ENCODE results near the gene ADGRV1. TPM values are rescaled to one million over a fixed set of nuclear protein-coding genes. Genes with fewer than 3 reads are reported as not detected.
A peak's percentile ranks its signal among the peaks of the same experiment; 100 is the strongest.

Gene ADGRV1
- total and polyA plus RNA-seq, 9 of the 15 experiments (the other 6 are each of a cell fraction or from before 2014, with no cell fraction given): 21.7 to 156 (median 58.2) TPM

GRCh38 chr5:91194824-91195381 is 636.3 kb downstream of the ADGRV1 start (continued):
- TF ChIP-seq TFE3 (CRISPR knock-in tag; IDR thresholded peaks at IDR 0.05): no peak

GRCh38 chr5:91200692-91201091 is 642.1 kb downstream of the ADGRV1 start:
- Histone ChIP-seq H3K79me2 (ENCODE audit: control insufficient read depth, insufficient read depth, low read length) (no peaks in the 10 kb centered on the region), H3K27ac (ENCODE audit: extremely low read depth, low read depth, low read length) (no peak overlapping the region), H3K4me3 (no peak overlapping the region), H3K4me2 (ENCODE audit: insufficient read depth, low read length) (no peak overlapping the region), H3K9me3 (replicated peaks; ENCODE audit: control insufficient read depth, insufficient read depth, low read depth, low read length) (no peaks in the 10 kb centered on the region), H3K36me3 (ENCODE audit: control insufficient read depth, insufficient read depth, low read length) (no peaks in the 10 kb centered on the region), H2AFZ (ENCODE audit: low read depth, low read length) (no peak overlapping the region), H3K9ac (ENCODE audit: insufficient read depth in 1 of 2, low read depth in 2 of 2, low read length in 2 of 2) (no peak overlapping the region), H3K4me1 (replicated peaks in 1 of 2; ENCODE audit: control insufficient read depth in 2 of 2, insufficient read depth in 2 of 2, low read length in 2 of 2) (no peaks in the 10 kb centered on the region), H4K20me1 (replicated peaks; ENCODE audit: control insufficient read depth, insufficient read depth, low read length) (no peaks in the 10 kb centered on the region), H3K27me3 (ENCODE audit: control insufficient read depth in 2 of 2, insufficient read depth in 2 of 2, low read length in 2 of 2) (0 out of 5 replicates have a peak, but pooled peaks cover 0 to 1% of the 10 kb centered on the region in 2 experiments), H3K9me1 (ENCODE audit: control insufficient read depth, insufficient read depth, low read length) (no peaks in the 10 kb centered on the region)
- DNase-seq (ENCODE audit: extremely low read depth in 1 of 4, low spot score in 3 of 4) (no peak), FAIRE-seq (no peak), ATAC-seq (no peak)
- in situ Hi-C loops (cut with MboI): no loop called here
- ChIA-PET POLR2A (interaction anchor here (0.7 to 1.0 kb wide), 2 partner anchors 81 to 180 kb away, joined by 3 to 6 read pairs; no protein-coding TSS in a partner anchor), CTCF (ENCODE audit: low intra/inter-chr PET ratio) (no interaction called here)
- BruUV-seq (replicated peaks): no TSS peak
- WGBS (ENCODE audit: insufficient coverage, low coverage, missing lambda C conversion rate): 2% methylated on average over 2 of the region's 2 CpGs
- intact Hi-C loops (cut with micrococcal nuclease): no loop called here
- 0 out of 2 replicates have a peak, but pooled peaks have one; percentile 19 for TF ChIP-seq ZFX (CRISPR knock-in tag; IDR thresholded peaks at IDR 0.05)
- no peak for TF ChIP-seq ZNF740 (CRISPR knock-in tag; IDR thresholded peaks at IDR 0.05)
- no peak for TF ChIP-seq ZNF740 (tag; IDR thresholded peaks at IDR 0.05)
- peak; percentile 71; the same call in 1 of the 2 replicates for TF ChIP-seq GATAD2B (IDR thresholded peaks at IDR 0.05; ENCODE audit: borderline replicate concordance)
- no peak for TF ChIP-seq ZNF589 (CRISPR knock-in tag; IDR thresholded peaks at IDR 0.05; ENCODE audit: low read depth)
- TF ChIP-seq MCM7 (IDR thresholded peaks at IDR 0.05): peak in 1 of 2 experiments; percentile 100; a peak in 2 of 4 replicates
- peak; percentile 96; the same call in 1 of the 2 replicates for TF ChIP-seq ZBTB49 (CRISPR knock-in tag; IDR thresholded peaks at IDR 0.05; ENCODE audit: borderline replicate concordance)
- peak; percentile 74; the same call in 1 of the 2 replicates for TF ChIP-seq PRMT5 (CRISPR knock-in tag; IDR thresholded peaks at IDR 0.05)
- TF ChIP-seq PPARD (CRISPR knock-in tag; IDR thresholded peaks at IDR 0.05): no peak

All from K562 (cell line).